ENCODE results near the gene SPSB4.

GRCh38 chr3:141059816-141060215, 8.7 kb downstream of the SPSB4 start:
- TF ChIP-seq ZC3H10 (CRISPR knock-in tag; IDR thresholded peaks at IDR 0.05) (no peak), ZFP30 (CRISPR knock-in tag; IDR thresholded peaks at IDR 0.05) (no peak), TSHZ2 (CRISPR knock-in tag; IDR thresholded peaks at IDR 0.05) (no peak), GLIS3 (CRISPR knock-in tag; IDR thresholded peaks at IDR 0.05) (no peak), PATZ1 (CRISPR knock-in tag; IDR thresholded peaks at IDR 0.05; ENCODE audit: borderline replicate concordance) (no peak), PPARA (CRISPR knock-in tag; IDR thresholded peaks at IDR 0.05; ENCODE audit: borderline replicate concordance) (no peak), ZNF70 (CRISPR knock-in tag; IDR thresholded peaks at IDR 0.05) (no peak), CSDC2 (CRISPR knock-in tag; IDR thresholded peaks at IDR 0.05) (no peak), ARNTL (CRISPR knock-in tag; IDR thresholded peaks at IDR 0.05; ENCODE audit: borderline replicate concordance, low read depth) (no peak)
